Chondrocyte (in vitro differentiated cells): Measurements from ENCODE around the gene CHADL. TPM values are rescaled to one million over a fixed set of nuclear protein-coding genes. Genes with fewer than 3 reads are reported as not detected.
"Not testable (repeated sequence)": the region's sequence is repeated elsewhere in the genome, so short reads cannot be mapped to it uniquely, and the experiment has no call there.

Experiments used
- DNase-seq: peaks from one replicate; pipeline ENCODE4 v3.0.0; 2021; ENCODE audit warnings: mixed read lengths, low spot score
- H3K27ac Mint-ChIP-seq: one replicate; pipeline ENCODE4 v1.8.0; 2021; ENCODE audit warnings: mild to moderate bottlenecking, moderate library complexity, mixed read lengths; ENCODE audit not compliant: unreplicated experiment
- H3K27me3 Mint-ChIP-seq: 2 replicates; pipeline ENCODE4 v1.8.0; 2021; ENCODE audit warnings: low read depth, mixed read lengths
- H3K36me3 Mint-ChIP-seq: 2 replicates; pipeline ENCODE4 v1.8.0; 2021; ENCODE audit warnings: low read depth, mixed read lengths
- H3K4me1 Mint-ChIP-seq: 2 replicates; pipeline ENCODE4 v1.8.0; 2021; ENCODE audit warnings: low read depth, mild to moderate bottlenecking, mixed read lengths
- H3K4me3 Mint-ChIP-seq: one replicate; pipeline ENCODE4 v1.8.0; 2021; ENCODE audit warnings: mild to moderate bottlenecking, moderate library complexity, mixed read lengths; ENCODE audit not compliant: unreplicated experiment
- H3K9me3 Mint-ChIP-seq: 2 replicates; pipeline ENCODE4 v1.8.0; 2021; ENCODE audit warnings: low read depth, mixed read lengths
- CTCF ChIP-seq: fragments of 200-600 bp; sonication (generic); IDR thresholded peaks from 2 replicates; pipeline ENCODE4 v1.5.0; 2021; ENCODE audit warnings: antibody characterized with exemption, mild to moderate bottlenecking, moderate library complexity
- microRNA-seq: library from miRNA; unstranded; fragments of <30 nt; microRNA quantifications from one replicate; pipeline ENCODE4 v1.2.0, GENCODE V29; 2020; ENCODE audit warnings: borderline number of aligned reads
- total RNA-seq: library from RNA; stranded (reverse); gene quantifications from 3 replicates; pipeline ENCODE4 v1.2.1, GENCODE V29; 2021

The CHADL gene
- total RNA-seq, 1 donor from 2014 or later = 1.3 TPM

GRCh38 chr22:41181349-41182241 is 59.1 kb downstream of the CHADL start:
- Mint-ChIP-seq H3K4me3 (no peak overlapping the region), H3K4me1 (peaks cover 30% of the 10 kb centered on the region), H3K27ac (peak overlapping the region; percentile 83), H3K27me3 (no peaks in the 10 kb centered on the region), H3K36me3 (peaks cover 19% of the 10 kb centered on the region), H3K9me3 (no peaks in the 10 kb centered on the region)
- TF ChIP-seq CTCF = no peak
- no peak for DNase-seq

GRCh38 chr22:41180926-41181325 is 59.8 kb downstream of the CHADL start:
- Mint-ChIP-seq H3K4me3 (no peak overlapping the region), H3K27ac (peak overlapping the region; percentile 83), H3K36me3 (peaks cover 25% of the 10 kb centered on the region), H3K27me3 (no peaks in the 10 kb centered on the region), H3K4me1 (peaks cover 33% of the 10 kb centered on the region), H3K9me3 (no peaks in the 10 kb centered on the region)
- no peak for DNase-seq
- no peak for TF ChIP-seq CTCF

- not testable (repeated sequence) for H3K27me3 Mint-ChIP-seq, H3K9me3 Mint-ChIP-seq, DNase-seq, H3K4me3 Mint-ChIP-seq
- H3K4me1 Mint-ChIP-seq = peaks cover 38% of the 10 kb centered on the region
- peaks cover 29% of the 10 kb centered on the region for H3K36me3 Mint-ChIP-seq
- H3K27ac Mint-ChIP-seq = peak overlapping the region; percentile 27
Measured at GRCh38 chr22:41180362-41180761, 60.4 kb downstream of the CHADL start.

Small RNA genes lying within 50 kb of the gene (microRNA-seq; reads per million reads assigned to microRNA genes)
- not detected for gene MIR6889

Other genes starting within 250 kb of the CHADL start
- 53.1 to 58.1 TPM (median 57.8 TPM) in 3 replicates for gene EP300, start 148.3 kb downstream of the CHADL start, total RNA-seq
- gene L3MBTL2, start 35.6 kb downstream of the CHADL start, total RNA-seq = 16.6 to 27.1 TPM (median 17.7 TPM) in 3 replicates
- gene RANGAP1, start 45.3 kb upstream of the CHADL start, total RNA-seq = 34.7 to 38.6 TPM (median 35.4 TPM) in 3 replicates
- 54.7 to 73.3 TPM (median 55.8 TPM) in 3 replicates for gene ZC3H7B, start 60.6 kb upstream of the CHADL start, total RNA-seq
- 3.2 to 5.9 TPM (median 3.6 TPM) in 3 replicates for gene TEF, start 141.0 kb upstream of the CHADL start, total RNA-seq
- 37.7 to 42.0 TPM (median 40.8 TPM) in 3 replicates for gene TOB2, start 205.9 kb upstream of the CHADL start, total RNA-seq
- 22.5 to 32.4 TPM (median 26.8 TPM) in 3 replicates for gene PHF5A, start 227.8 kb upstream of the CHADL start, total RNA-seq
- gene ACO2, start 228.2 kb upstream of the CHADL start, total RNA-seq = 60.9 to 85.6 TPM (median 62.4 TPM) in 3 replicates